Transverse colon (tissue), 4 donors: ENCODE results near the gene BTK. TPM values are rescaled to one million over a fixed set of nuclear protein-coding genes. Genes with fewer than 3 reads are reported as not detected.

Source experiments
- DNase-seq: peaks from one replicate; pipeline ENCODE4 v3.0.0-alpha.2; 2019
- H3K27ac ChIP-seq, 4 donors: fragments of 200-600 bp; sonication (generic); 2 replicates each; pipeline ENCODE4 v1.5.1; 2016 to 2018; ENCODE audit warnings: inconsistent platforms in 4 of 4
- H3K27me3 ChIP-seq: fragments of 200-600 bp; sonication (generic); 2 replicates; pipeline ENCODE4 v1.5.1; 2017; ENCODE audit warnings: inconsistent platforms
- H3K36me3 ChIP-seq, 4 donors: fragments of 200-600 bp; sonication (generic); 2 replicates each; pipeline ENCODE4 v1.5.1; 2017 to 2019; ENCODE audit warnings: inconsistent platforms in 4 of 4
- H3K4me1 ChIP-seq, 4 donors: fragments of 200-600 bp; sonication (generic); 2 replicates each; pipeline ENCODE4 v1.5.1; 2017 to 2020; ENCODE audit warnings: inconsistent platforms in 4 of 4
- H3K4me3 ChIP-seq, 4 donors: fragments of 200-600 bp; sonication (generic); 1 replicate in 1 of 4; 2 replicates in 3 of 4; pipeline versions ENCODE4 v1.5.1 to v1.6.1; 2017 to 2019; ENCODE audit warnings: inconsistent platforms in 4 of 4
- H3K9me3 ChIP-seq, 2 donors: fragments of 200-600 bp; sonication (generic); 2 replicates each; pipeline ENCODE4 v1.5.1; 2017 to 2019; ENCODE audit warnings: inconsistent platforms in 2 of 2
- EP300 ChIP-seq: sonication (generic); formaldehyde crosslinking; IDR thresholded peaks from one replicate; pipeline ENCODE4 v1.6.1; 2017; ENCODE audit warnings: antibody characterized with exemption, low read depth
- POLR2A ChIP-seq: fragments of 450-650 bp; IDR thresholded peaks from one replicate; pipeline ENCODE4 v1.6.1; 2016; ENCODE audit warnings: antibody characterized with exemption, mild to moderate bottlenecking, moderate library complexity
- POLR2AphosphoS5 ChIP-seq, 3 donors: sonication (generic); formaldehyde crosslinking; IDR thresholded peaks; one replicate each; pipeline ENCODE4 v1.6.1; 2016; ENCODE audit warnings: antibody characterized with exemption in 3 of 3
- WGBS, 2 donors: methylation state at CpG; one replicate each; pipeline ENCODE4 v1.1.5; 2018; ENCODE audit warnings: low coverage in 1 of 2; 5-methylcytosine and 5-hydroxymethylcytosine counted together
- in situ Hi-C, 4 donors: fragments of 200-750 bp; cut with MboI; loops; one replicate each; pipeline versions ENCODE4 v1.15.0 to v1.15.1; 2017; ENCODE audit warnings: low sequenced_read_pairs in 3 of 4, low pct_ligation_motif_present in 1 of 4, low pct_unique_long_range_greater_than_20kb in 1 of 4
- intact Hi-C: fragments of 100-400 bp; cut with DNase I; formaldehyde crosslinking; loops from one replicate; pipeline ENCODE4 v1.15.1; 2023; ENCODE audit warnings: low total_unique reads
- small RNA-seq, 4 donors: library from RNA; depleted of rRNA; stranded (forward); fragments of <200 nt; gene quantifications; one replicate each; pipeline ENCODE3, GENCODE V24; 2016
- total RNA-seq, 4 donors: library from RNA; depleted of rRNA; stranded (reverse); fragments of >200 nt; gene quantifications; one replicate each; pipeline ENCODE4 v1.1.0, GENCODE V29; 2016
- TF ChIP-seq, protein P1 (sequence below), 5 experiments: fragments of 200-600 bp in 3 of 5; fragments of 450-650 bp in 2 of 5; sonication (generic) in 3 of 5; IDR thresholded peaks; 1 replicate in 2 of 5; 2 replicates in 3 of 5; pipeline ENCODE4 v1.5.1; 2016 to 2017; ENCODE audit warnings: antibody characterized with exemption in 5 of 5, inconsistent platforms in 3 of 5, mild to moderate bottlenecking in 2 of 5, moderate library complexity in 1 of 5

BTK gene
- total RNA-seq, 4 donors from 2014 or later = 0.40 to 7.9 (median 4.4) TPM

DNA sequence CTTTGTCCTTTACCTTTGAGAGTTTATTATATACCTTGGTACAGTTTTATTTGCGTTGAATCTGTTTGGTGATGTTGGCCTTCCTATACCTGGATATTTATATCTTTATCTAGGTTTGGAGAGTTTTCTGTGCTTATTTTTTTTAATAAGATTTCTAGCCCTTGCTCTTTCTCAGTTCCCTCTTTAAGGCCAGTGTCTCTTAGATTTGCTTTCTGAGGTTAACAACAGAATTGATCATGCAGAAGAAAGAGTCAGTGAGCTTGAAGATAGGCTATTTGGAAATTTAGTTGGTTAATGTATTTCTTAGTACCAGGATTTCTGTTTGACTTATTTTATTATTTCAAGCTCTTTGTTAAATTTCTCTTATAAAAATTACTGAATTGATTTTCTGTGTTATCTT is 82.2 kb downstream of the BTK start:
- DNase-seq = no peak
- in situ Hi-C loops = no loop called here
- Histone ChIP-seq H3K36me3 (no peaks in the 10 kb centered on the region), H3K27me3 (no peaks in the 10 kb centered on the region), H3K9me3 (no peaks in the 10 kb centered on the region), H3K4me3 (no peak overlapping the region), H3K4me1 (no peaks in the 10 kb centered on the region), H3K27ac (no peak overlapping the region)
- TF ChIP-seq EP300 (no peak), POLR2AphosphoS5 (IDR thresholded peaks at IDR 0.05) (no peak), POLR2A (no peak)
- TF ChIP-seq, protein P1, sequence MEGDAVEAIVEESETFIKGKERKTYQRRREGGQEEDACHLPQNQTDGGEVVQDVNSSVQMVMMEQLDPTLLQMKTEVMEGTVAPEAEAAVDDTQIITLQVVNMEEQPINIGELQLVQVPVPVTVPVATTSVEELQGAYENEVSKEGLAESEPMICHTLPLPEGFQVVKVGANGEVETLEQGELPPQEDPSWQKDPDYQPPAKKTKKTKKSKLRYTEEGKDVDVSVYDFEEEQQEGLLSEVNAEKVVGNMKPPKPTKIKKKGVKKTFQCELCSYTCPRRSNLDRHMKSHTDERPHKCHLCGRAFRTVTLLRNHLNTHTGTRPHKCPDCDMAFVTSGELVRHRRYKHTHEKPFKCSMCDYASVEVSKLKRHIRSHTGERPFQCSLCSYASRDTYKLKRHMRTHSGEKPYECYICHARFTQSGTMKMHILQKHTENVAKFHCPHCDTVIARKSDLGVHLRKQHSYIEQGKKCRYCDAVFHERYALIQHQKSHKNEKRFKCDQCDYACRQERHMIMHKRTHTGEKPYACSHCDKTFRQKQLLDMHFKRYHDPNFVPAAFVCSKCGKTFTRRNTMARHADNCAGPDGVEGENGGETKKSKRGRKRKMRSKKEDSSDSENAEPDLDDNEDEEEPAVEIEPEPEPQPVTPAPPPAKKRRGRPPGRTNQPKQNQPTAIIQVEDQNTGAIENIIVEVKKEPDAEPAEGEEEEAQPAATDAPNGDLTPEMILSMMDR (IDR thresholded peaks at IDR 0.05) = no peak
- intact Hi-C loops = no loop called here
- 79% methylated on average over 1 of the region's 1 CpG; no CpG with 5 or more reads in 1 of the 2 donors for WGBS, 2 donors

Small RNA genes lying within 50 kb of the gene (small RNA-seq; reads per million reads assigned to genes)
- gene RNU6-934P = 0 reads per million in 4 donors

Other genes starting within 250 kb of the BTK start
- gene DRP2, start 166.4 kb downstream of the BTK start, total RNA-seq = 1 to 10 TPM in 1 of 4 donors, under 1 TPM in 3; 0.20 to 1.5 (median 0.81) TPM
- under 1 TPM in 2 of 4 donors, not detected in 2; 0.64 to 0.75 TPM for gene TAF7L, start 94.9 kb downstream of the BTK start, total RNA-seq
- 1 to 10 TPM; 2.8 to 8.6 (median 5.5) TPM for gene TIMM8A, start 37.4 kb downstream of the BTK start, total RNA-seq
- 100 to 1,000 TPM; 227 to 838 (median 617) TPM for gene RPL36A, start 4.8 kb upstream of the BTK start, total RNA-seq
- 10 to 100 TPM in 2 of 4 donors, 1 to 10 TPM in 2; 1.4 to 20.8 (median 13.5) TPM for gene GLA, start 21.7 kb upstream of the BTK start, total RNA-seq
- gene HNRNPH2, start 22.0 kb upstream of the BTK start, total RNA-seq = 10 to 100 TPM in 3 of 4 donors, 1 to 10 TPM in 1; 9.7 to 46.1 (median 33.2) TPM
- gene ARMCX4, start 99.3 kb upstream of the BTK start, total RNA-seq = 10 to 100 TPM in 2 of 4 donors, 1 to 10 TPM in 2; 3.8 to 41.5 (median 10.6) TPM
- gene ARMCX1, start 164.4 kb upstream of the BTK start, total RNA-seq = 10 to 100 TPM in 2 of 4 donors, 1 to 10 TPM in 2; 5.2 to 16.1 (median 12.1) TPM
- 10 to 100 TPM in 1 of 4 donors, 1 to 10 TPM in 1, not detected in 2; 7.2 to 13.5 TPM for gene ARMCX6, start 231.8 kb upstream of the BTK start, total RNA-seq
- gene ARMCX3, start 237.0 kb upstream of the BTK start, total RNA-seq = 10 to 100 TPM; 18.7 to 38.5 (median 25.2) TPM